Measurements from ENCODE around the gene SLC2A8. TPM values are rescaled to one million over a fixed set of nuclear protein-coding genes. Genes with fewer than 3 reads are reported as not detected.

Gene SLC2A8
- total and polyA plus RNA-seq, 10 donors, result 10.0 to 32.0 (median 21.0) TPM

GRCh38 chr9:127397646-127398274 lies 791 bp downstream of the SLC2A8 start:
- Histone ChIP-seq H3K36me3 (peaks cover 0 to 31% (median 0%) of the 10 kb centered on the region in 6 donors), H3K27ac (peak overlapping the region; percentile 67 to 89 (median 86)), H3K27me3 (replicated peaks in 1 of 7) (peaks cover 0 to 40% (median 0%) of the 10 kb centered on the region in 7 donors), H3K4me1 (peaks cover 6 to 35% (median 24%) of the 10 kb centered on the region in 6 donors), H3K9me3 (no peaks in the 10 kb centered on the region), H3K4me3 (peak overlapping the region; percentile 72 to 90 (median 82))
- 1 to 6% (median 2%) methylated on average over 29 to 55 of the region's 55 CpGs for WGBS, 5 donors
- DNase-seq, result peak; percentile 89
- TF ChIP-seq POLR2A (IDR thresholded peaks at IDR 0.05), result no peak
- TF ChIP-seq CTCF (IDR thresholded peaks at IDR 0.05 in 8 of 11, conservative IDR thresholded peaks at IDR 0.05 in 3 of 11), result peak in 7 of 11 experiments; percentile 30 to 58 (median 50)
- peak in 1 of 3 donors; percentile 48 for TF ChIP-seq POLR2AphosphoS5 (IDR thresholded peaks at IDR 0.05)
- intact Hi-C loops (cut with DNase I; ENCODE audit: low total_unique reads), result loop anchor here (10.0 kb wide), 1 partner anchor 173 kb away; no protein-coding TSS in a partner anchor

GRCh38 chr9:127398275-127398647 lies 1.3 kb downstream of the SLC2A8 start:
- WGBS, 5 donors, result 37 to 62% (median 42%) methylated on average over 4 to 5 of the region's 5 CpGs

GRCh38 chr9:127398715-127399400 lies 1.9 kb downstream of the SLC2A8 start:
- intact Hi-C loops (cut with DNase I; ENCODE audit: low total_unique reads), result loop anchor here (10.0 kb wide), 1 partner anchor 174 kb away; no protein-coding TSS in a partner anchor
- 88 to 94% (median 89%) methylated on average over 13 of the region's 13 CpGs for WGBS, 5 donors
- DNase-seq, result peak; percentile 61
- Histone ChIP-seq H3K4me3 (peak overlapping the region in 5 of 8 donors; percentile 79 to 89 (median 83)), H3K36me3 (peaks cover 0 to 41% (median 4%) of the 10 kb centered on the region in 6 donors), H3K27me3 (replicated peaks in 1 of 7) (peaks cover 0 to 40% (median 0%) of the 10 kb centered on the region in 7 donors), H3K4me1 (peaks cover 6 to 35% (median 24%) of the 10 kb centered on the region in 6 donors), H3K9me3 (no peaks in the 10 kb centered on the region), H3K27ac (peak overlapping the region in 1 of 8 donors; percentile 89)
- no peak for TF ChIP-seq POLR2AphosphoS5 (IDR thresholded peaks at IDR 0.05)
- no peak for TF ChIP-seq CTCF (IDR thresholded peaks at IDR 0.05 in 8 of 11, conservative IDR thresholded peaks at IDR 0.05 in 3 of 11)
- no peak for TF ChIP-seq POLR2A (IDR thresholded peaks at IDR 0.05)

More at GRCh38 chr9:127398275-127398647, 1.3 kb downstream of the SLC2A8 start:
- Histone ChIP-seq H3K4me3 (peak overlapping the region; percentile 72 to 90 (median 82)), H3K36me3 (peaks cover 0 to 35% (median 0%) of the 10 kb centered on the region in 6 donors), H3K9me3 (no peaks in the 10 kb centered on the region), H3K4me1 (peaks cover 6 to 35% (median 24%) of the 10 kb centered on the region in 6 donors), H3K27ac (peak overlapping the region in 5 of 8 donors; percentile 85 to 89 (median 87)), H3K27me3 (replicated peaks in 1 of 7) (peaks cover 0 to 40% (median 0%) of the 10 kb centered on the region in 7 donors)
- TF ChIP-seq CTCF (IDR thresholded peaks at IDR 0.05 in 8 of 11, conservative IDR thresholded peaks at IDR 0.05 in 3 of 11) (peak in 1 of 11 experiments; percentile 19), POLR2A (IDR thresholded peaks at IDR 0.05) (no peak)
- intact Hi-C loops (cut with DNase I; ENCODE audit: low total_unique reads), result loop anchor here (10.0 kb wide), 1 partner anchor 173 kb away; no protein-coding TSS in a partner anchor
- peak; percentile 71 for DNase-seq

All from spleen (tissue), 11 donors.